HepG2 (cell line): ENCODE data around the gene UVSSA.

Experiments
- BHLHE40 ChIP-seq: IDR thresholded peaks from 2 replicates; pipeline ENCODE4 v1.6.1; 2011; ENCODE audit warnings: low read length, improper control_type of control experiment
- BRD4 ChIP-seq: sonication (generic); formaldehyde crosslinking; IDR thresholded peaks from 2 replicates; pipeline ENCODE4 v1.4.0; 2020; ENCODE audit warnings: missing genetic modification reagents
- NR1H2 ChIP-seq: sonication (generic); formaldehyde crosslinking; IDR thresholded peaks from 2 replicates; pipeline ENCODE4 v1.8.1; 2022; ENCODE audit warnings: low read depth, missing genetic modification reagents, borderline replicate concordance
- SNAPC4 ChIP-seq: sonication (generic); formaldehyde crosslinking; IDR thresholded peaks from 2 replicates; pipeline ENCODE4 v1.4.0; 2020; ENCODE audit warnings: mild to moderate bottlenecking, missing genetic modification reagents
- SP1 ChIP-seq, 2 experiments: fragments of 450-650 bp in 1 of 2; sonication (generic) in 1 of 2; formaldehyde crosslinking in 1 of 2; IDR thresholded peaks; 2 replicates each; pipeline versions ENCODE4 v1.4.0 to v1.6.1; 2016 to 2020; ENCODE audit warnings: missing genetic modification reagents in 1 of 2
- SP2 ChIP-seq: sonication (generic); formaldehyde crosslinking; IDR thresholded peaks from 2 replicates; pipeline ENCODE4 v1.5.1; 2020; ENCODE audit warnings: mild to moderate bottlenecking, missing genetic modification reagents
- ZFP90 ChIP-seq: sonication (generic); formaldehyde crosslinking; IDR thresholded peaks from 2 replicates; pipeline ENCODE4 v1.8.0; 2022; ENCODE audit warnings: missing genetic modification reagents, mild to moderate bottlenecking, inconsistent platforms, borderline replicate concordance
- ZFY ChIP-seq: sonication (generic); formaldehyde crosslinking; IDR thresholded peaks from 2 replicates; pipeline ENCODE4 v1.4.0; 2020; ENCODE audit warnings: missing genetic modification reagents
- ZNF33A ChIP-seq: sonication (generic); formaldehyde crosslinking; IDR thresholded peaks from 2 replicates; pipeline ENCODE4 v1.5.1; 2020; ENCODE audit warnings: missing genetic modification reagents, mild to moderate bottlenecking, moderate library complexity, borderline replicate concordance
- ZNF556 ChIP-seq: sonication (generic); formaldehyde crosslinking; IDR thresholded peaks from 2 replicates; pipeline ENCODE4 v1.4.0; 2020; ENCODE audit warnings: mild to moderate bottlenecking, missing genetic modification reagents, borderline replicate concordance
- ZNF776 ChIP-seq: sonication (generic); formaldehyde crosslinking; IDR thresholded peaks from 2 replicates; pipeline ENCODE4 v1.4.0; 2020; ENCODE audit warnings: mild to moderate bottlenecking, missing genetic modification reagents
- TF ChIP-seq, protein P1 (sequence below): sonication (generic); formaldehyde crosslinking; IDR thresholded peaks from 2 replicates; pipeline ENCODE4 v1.5.0; 2020; ENCODE audit warnings: mild to moderate bottlenecking, missing genetic modification reagents, moderate library complexity

- TF ChIP-seq SP2 (CRISPR knock-in tag), result no peak
- no peak for TF ChIP-seq SP1 (IDR thresholded peaks at IDR 0.05)
- TF ChIP-seq SP1 (CRISPR knock-in tag; IDR thresholded peaks at IDR 0.05), result no peak
- TF ChIP-seq ZNF556 (CRISPR knock-in tag), result no peak
- no peak for TF ChIP-seq ZFY
- TF ChIP-seq BHLHE40, result no peak
- TF ChIP-seq, protein P1, sequence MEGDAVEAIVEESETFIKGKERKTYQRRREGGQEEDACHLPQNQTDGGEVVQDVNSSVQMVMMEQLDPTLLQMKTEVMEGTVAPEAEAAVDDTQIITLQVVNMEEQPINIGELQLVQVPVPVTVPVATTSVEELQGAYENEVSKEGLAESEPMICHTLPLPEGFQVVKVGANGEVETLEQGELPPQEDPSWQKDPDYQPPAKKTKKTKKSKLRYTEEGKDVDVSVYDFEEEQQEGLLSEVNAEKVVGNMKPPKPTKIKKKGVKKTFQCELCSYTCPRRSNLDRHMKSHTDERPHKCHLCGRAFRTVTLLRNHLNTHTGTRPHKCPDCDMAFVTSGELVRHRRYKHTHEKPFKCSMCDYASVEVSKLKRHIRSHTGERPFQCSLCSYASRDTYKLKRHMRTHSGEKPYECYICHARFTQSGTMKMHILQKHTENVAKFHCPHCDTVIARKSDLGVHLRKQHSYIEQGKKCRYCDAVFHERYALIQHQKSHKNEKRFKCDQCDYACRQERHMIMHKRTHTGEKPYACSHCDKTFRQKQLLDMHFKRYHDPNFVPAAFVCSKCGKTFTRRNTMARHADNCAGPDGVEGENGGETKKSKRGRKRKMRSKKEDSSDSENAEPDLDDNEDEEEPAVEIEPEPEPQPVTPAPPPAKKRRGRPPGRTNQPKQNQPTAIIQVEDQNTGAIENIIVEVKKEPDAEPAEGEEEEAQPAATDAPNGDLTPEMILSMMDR (CRISPR knock-in tag), result no peak
- no peak for TF ChIP-seq SNAPC4 (CRISPR knock-in tag)
- TF ChIP-seq ZFP90, result no peak
- no peak for TF ChIP-seq ZNF33A
- TF ChIP-seq NR1H2, result no peak
- no peak for TF ChIP-seq BRD4 (CRISPR knock-in tag)
- no peak for TF ChIP-seq ZNF776 (CRISPR knock-in tag)
Observed at GRCh38 chr4:1395941-1396805, 49.2 kb downstream of the UVSSA start.
